Measurements from ENCODE around the gene MCTP2.

GRCh38 chr15:94229591-94230369 lies 1.6 kb upstream of the MCTP2 start:
- no peak for TF ChIP-seq CTCF (conservative IDR thresholded peaks at IDR 0.05; ENCODE audit: low read depth, low read length)
- no peak for TF ChIP-seq EZH2 (IDR thresholded peaks at IDR 0.05; ENCODE audit: borderline replicate concordance, low read depth, low read length, poor library complexity, severe bottlenecking)
